WI38 (cell line): ENCODE measurements around the gene CTNNB1.

Source experiments
- H3K4me3 ChIP-seq: 2 replicates; pipeline ENCODE4 v1.5.1; 2011; ENCODE audit warnings: low read depth, mild to moderate bottlenecking, control low read depth, low read length
- CTCF ChIP-seq: IDR thresholded peaks from 2 replicates; pipeline ENCODE4 v1.5.1; 2012; ENCODE audit warnings: low read depth, mild to moderate bottlenecking, control low read depth, low read length

Gene CTNNB1

GRCh38 chr3:41208507-41209220 lies 9.4 kb downstream of the CTNNB1 start:
- TF ChIP-seq CTCF: no peak
- H3K4me3 ChIP-seq: no peak overlapping the region

GRCh38 chr3:41209646-41210045 lies 10.3 kb downstream of the CTNNB1 start:
- H3K4me3 ChIP-seq: no peak overlapping the region
- TF ChIP-seq CTCF: no peak

GRCh38 chr3:41210966-41211365 lies 11.7 kb downstream of the CTNNB1 start:
- no peak for TF ChIP-seq CTCF
- H3K4me3 ChIP-seq: no peak overlapping the region

GRCh38 chr3:41212088-41212487 lies 12.8 kb downstream of the CTNNB1 start:
- no peak for TF ChIP-seq CTCF

GRCh38 chr3:41213588-41213987 lies 14.3 kb downstream of the CTNNB1 start:
- TF ChIP-seq CTCF: no peak
- H3K4me3 ChIP-seq: no peak overlapping the region

More at GRCh38 chr3:41212088-41212487, 12.8 kb downstream of the CTNNB1 start:
- H3K4me3 ChIP-seq: no peak overlapping the region

- H3K4me3 ChIP-seq: no peak overlapping the region
- no peak for TF ChIP-seq CTCF
Measured at GRCh38 chr3:41216422-41216821, 17.1 kb downstream of the CTNNB1 start.

- no peak for TF ChIP-seq CTCF
Measured at GRCh38 chr3:41216993-41217392, 17.7 kb downstream of the CTNNB1 start.

More at GRCh38 chr3:41216993-41217392, 17.7 kb downstream of the CTNNB1 start:
- H3K4me3 ChIP-seq: no peak overlapping the region
